LNCaP clone FGC (cell line): ENCODE results near the gene COL11A1.
"Not testable (repeated sequence)": the region's sequence is repeated elsewhere in the genome, so short reads cannot be mapped to it uniquely, and the experiment has no call there.

Experiments
- DNase-seq: peaks from one replicate; pipeline ENCODE4 v3.0.0-alpha.2; 2011; ENCODE audit warnings: low read depth
- H3K4me3 ChIP-seq: 2 replicates; pipeline ENCODE4 v1.5.1; 2011; ENCODE audit warnings: mild to moderate bottlenecking, low read depth, low read length, control low read depth
- TF ChIP-seq, protein P1 (sequence below): IDR thresholded peaks from 2 replicates; pipeline ENCODE4 v1.5.1; 2012; ENCODE audit warnings: mild to moderate bottlenecking; ENCODE audit not compliant: control insufficient read depth, insufficient read depth; ENCODE audit errors: extremely low read depth

The COL11A1 gene

DNA sequence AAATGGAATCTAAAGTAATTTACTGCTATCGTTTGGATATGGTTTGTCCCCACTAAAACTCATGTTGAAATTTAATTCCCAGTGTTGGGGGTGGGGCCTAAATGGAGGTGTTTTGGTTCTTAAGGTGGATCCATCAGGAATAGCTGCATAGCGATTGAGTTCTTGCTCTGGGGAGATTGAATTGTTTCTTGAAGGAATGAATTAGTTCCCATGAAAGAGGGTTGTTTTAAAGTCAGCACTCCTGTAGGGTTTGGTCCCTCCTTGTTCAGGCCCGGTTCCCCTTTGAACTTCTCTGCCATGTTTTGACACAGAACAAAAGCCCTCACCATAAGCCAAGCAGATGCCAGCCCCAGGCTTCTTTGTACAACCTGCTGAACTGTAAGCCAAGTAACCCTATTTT, 170.9 kb downstream of the COL11A1 start:
- H3K4me3 ChIP-seq = no peak overlapping the region
- DNase-seq = no peak
- TF ChIP-seq, protein P1, sequence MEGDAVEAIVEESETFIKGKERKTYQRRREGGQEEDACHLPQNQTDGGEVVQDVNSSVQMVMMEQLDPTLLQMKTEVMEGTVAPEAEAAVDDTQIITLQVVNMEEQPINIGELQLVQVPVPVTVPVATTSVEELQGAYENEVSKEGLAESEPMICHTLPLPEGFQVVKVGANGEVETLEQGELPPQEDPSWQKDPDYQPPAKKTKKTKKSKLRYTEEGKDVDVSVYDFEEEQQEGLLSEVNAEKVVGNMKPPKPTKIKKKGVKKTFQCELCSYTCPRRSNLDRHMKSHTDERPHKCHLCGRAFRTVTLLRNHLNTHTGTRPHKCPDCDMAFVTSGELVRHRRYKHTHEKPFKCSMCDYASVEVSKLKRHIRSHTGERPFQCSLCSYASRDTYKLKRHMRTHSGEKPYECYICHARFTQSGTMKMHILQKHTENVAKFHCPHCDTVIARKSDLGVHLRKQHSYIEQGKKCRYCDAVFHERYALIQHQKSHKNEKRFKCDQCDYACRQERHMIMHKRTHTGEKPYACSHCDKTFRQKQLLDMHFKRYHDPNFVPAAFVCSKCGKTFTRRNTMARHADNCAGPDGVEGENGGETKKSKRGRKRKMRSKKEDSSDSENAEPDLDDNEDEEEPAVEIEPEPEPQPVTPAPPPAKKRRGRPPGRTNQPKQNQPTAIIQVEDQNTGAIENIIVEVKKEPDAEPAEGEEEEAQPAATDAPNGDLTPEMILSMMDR = no peak

GRCh38 chr1:102933362-102933761, 175.0 kb downstream of the COL11A1 start:
- not testable (repeated sequence) for H3K4me3 ChIP-seq, DNase-seq

GRCh38 chr1:102919659-102920058, 188.7 kb downstream of the COL11A1 start:
- no peak overlapping the region for H3K4me3 ChIP-seq
- TF ChIP-seq, protein P1 = no peak
- no peak for DNase-seq

DNA sequence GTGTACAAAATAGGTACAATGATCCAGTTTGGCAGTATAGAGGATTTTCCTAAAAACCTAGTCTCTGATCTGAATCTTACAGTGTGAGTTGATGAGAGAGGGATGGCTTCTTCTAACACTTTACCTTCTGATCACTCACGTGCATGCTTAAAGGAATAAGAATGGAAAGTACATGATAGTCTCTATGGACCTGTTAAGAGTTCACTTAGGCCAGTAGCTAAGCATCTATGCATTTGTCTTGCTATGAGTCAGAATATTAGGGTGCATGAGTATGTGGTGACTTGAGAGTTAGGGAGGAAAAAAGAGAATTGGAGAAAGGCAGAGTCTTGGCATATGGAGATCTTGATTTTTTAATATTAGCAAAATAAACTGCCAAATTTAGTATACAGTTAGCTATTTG, 206.3 kb downstream of the COL11A1 start:
- TF ChIP-seq, protein P1 = no peak
- H3K4me3 ChIP-seq = no peak overlapping the region
- DNase-seq = no peak

- TF ChIP-seq, protein P1 = no peak
- DNase-seq = no peak
- no peak overlapping the region for H3K4me3 ChIP-seq
Measured at GRCh38 chr1:102899935-102900334, 208.4 kb downstream of the COL11A1 start.

DNA sequence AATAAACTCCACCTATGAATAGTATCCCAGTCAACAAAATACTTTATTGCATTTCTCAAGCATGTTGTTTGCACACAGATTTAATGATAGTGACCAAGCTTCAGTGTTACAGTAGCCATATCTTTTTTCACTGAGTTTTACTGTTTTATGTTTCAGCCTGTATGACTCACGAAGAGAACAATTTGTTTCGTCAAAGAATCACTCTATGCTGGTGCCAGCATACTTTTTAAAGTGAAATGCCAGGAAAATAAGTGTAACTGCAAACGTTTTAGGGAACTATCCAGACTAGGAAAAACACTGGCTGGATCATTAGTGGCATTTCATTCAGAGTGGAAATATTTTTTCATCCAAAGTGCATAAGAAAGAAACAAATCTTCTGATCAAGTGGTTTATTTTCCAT, 210.8 kb downstream of the COL11A1 start:
- TF ChIP-seq, protein P1 = no peak
- 0 out of 2 replicates have a peak overlapping the region, but pooled peaks have one; percentile 9 for H3K4me3 ChIP-seq
- DNase-seq = peak; percentile 50

- no peak overlapping the region for H3K4me3 ChIP-seq
- TF ChIP-seq, protein P1 = no peak
- DNase-seq = no peak
Measured at GRCh38 chr1:102896771-102897170, 211.6 kb downstream of the COL11A1 start.
